Measurements from ENCODE around the gene UTP4. TPM values are rescaled to one million over a fixed set of nuclear protein-coding genes. Genes with fewer than 3 reads are reported as not detected.

The UTP4 gene
- total RNA-seq, 4 donors from 2014 or later = 25.1 to 41.7 (median 34.8) TPM

DNA sequence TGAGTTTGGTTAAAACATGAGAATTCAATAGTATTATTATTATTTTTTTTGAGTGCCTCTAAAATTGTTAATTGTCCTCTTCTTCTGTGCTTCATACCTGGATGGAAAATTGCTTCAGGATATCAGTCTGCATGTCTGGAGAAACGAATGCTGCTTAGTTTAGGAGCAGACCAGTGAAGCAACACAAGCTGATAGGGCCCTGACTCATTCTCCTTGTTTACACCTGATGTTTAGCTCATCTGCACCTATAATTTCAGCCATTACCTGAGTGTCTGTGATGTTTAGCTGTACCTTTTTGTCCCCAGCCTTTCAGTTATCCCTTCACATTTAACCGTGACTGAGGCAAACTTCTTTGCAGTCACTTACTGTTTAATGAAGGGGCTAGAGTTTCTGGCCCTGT, 69.3 kb downstream of the UTP4 start:
- Histone ChIP-seq H3K27ac (no peak overlapping the region), H3K27me3 (no peaks in the 10 kb centered on the region), H3K36me3 (no peaks in the 10 kb centered on the region), H3K4me3 (no peak overlapping the region), H3K9me3 (no peaks in the 10 kb centered on the region), H3K4me1 (peaks cover 52% of the 10 kb centered on the region)
- WGBS = 40% methylated on average over 2 of the region's 2 CpGs
- no peak for DNase-seq (ENCODE audit: low spot score in 2 of 2)
- TF ChIP-seq POLR2A (IDR thresholded peaks at IDR 0.05) = no peak
- no peak for TF ChIP-seq POLR2AphosphoS5 (IDR thresholded peaks at IDR 0.05)
- TF ChIP-seq EP300 (IDR thresholded peaks at IDR 0.05) = no peak
- TF ChIP-seq, protein P1, sequence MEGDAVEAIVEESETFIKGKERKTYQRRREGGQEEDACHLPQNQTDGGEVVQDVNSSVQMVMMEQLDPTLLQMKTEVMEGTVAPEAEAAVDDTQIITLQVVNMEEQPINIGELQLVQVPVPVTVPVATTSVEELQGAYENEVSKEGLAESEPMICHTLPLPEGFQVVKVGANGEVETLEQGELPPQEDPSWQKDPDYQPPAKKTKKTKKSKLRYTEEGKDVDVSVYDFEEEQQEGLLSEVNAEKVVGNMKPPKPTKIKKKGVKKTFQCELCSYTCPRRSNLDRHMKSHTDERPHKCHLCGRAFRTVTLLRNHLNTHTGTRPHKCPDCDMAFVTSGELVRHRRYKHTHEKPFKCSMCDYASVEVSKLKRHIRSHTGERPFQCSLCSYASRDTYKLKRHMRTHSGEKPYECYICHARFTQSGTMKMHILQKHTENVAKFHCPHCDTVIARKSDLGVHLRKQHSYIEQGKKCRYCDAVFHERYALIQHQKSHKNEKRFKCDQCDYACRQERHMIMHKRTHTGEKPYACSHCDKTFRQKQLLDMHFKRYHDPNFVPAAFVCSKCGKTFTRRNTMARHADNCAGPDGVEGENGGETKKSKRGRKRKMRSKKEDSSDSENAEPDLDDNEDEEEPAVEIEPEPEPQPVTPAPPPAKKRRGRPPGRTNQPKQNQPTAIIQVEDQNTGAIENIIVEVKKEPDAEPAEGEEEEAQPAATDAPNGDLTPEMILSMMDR (IDR thresholded peaks at IDR 0.05) = no peak

- Histone ChIP-seq H3K4me1 (peaks cover 44% of the 10 kb centered on the region), H3K27ac (no peak overlapping the region), H3K9me3 (no peaks in the 10 kb centered on the region), H3K27me3 (no peaks in the 10 kb centered on the region), H3K36me3 (no peaks in the 10 kb centered on the region), H3K4me3 (no peak overlapping the region)
- TF ChIP-seq POLR2AphosphoS5 (IDR thresholded peaks at IDR 0.05) (no peak), POLR2A (IDR thresholded peaks at IDR 0.05) (no peak), EP300 (IDR thresholded peaks at IDR 0.05) (no peak)
- TF ChIP-seq, protein P1 (IDR thresholded peaks at IDR 0.05) = no peak
- DNase-seq (ENCODE audit: low spot score in 2 of 2) = no peak
These were observed 71.7 kb downstream of the UTP4 start for GRCh38 chr16:69204172-69204571.

DNA sequence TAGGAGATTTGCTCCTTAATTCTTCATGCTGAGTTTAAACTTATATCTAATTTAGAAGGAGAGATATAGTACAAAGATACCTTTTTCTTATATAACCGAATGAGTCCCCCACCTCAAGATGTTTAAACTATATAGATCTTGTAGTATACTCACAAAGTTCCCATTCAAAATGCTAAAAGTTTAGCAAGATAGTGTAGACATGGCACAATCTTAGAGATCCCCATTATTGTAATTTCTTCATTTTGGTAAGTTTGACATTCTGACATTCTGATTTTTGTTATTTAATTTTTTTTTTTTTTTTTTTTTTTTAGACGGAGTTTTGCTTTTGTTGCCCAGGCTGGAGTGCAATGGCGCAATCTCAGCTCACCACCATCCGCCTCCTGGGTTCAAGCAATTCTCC, 77.3 kb downstream of the UTP4 start:
- no peaks in the 10 kb centered on the region for H3K27me3 ChIP-seq
- peaks cover 13% of the 10 kb centered on the region for H3K4me1 ChIP-seq
- H3K4me3 ChIP-seq = no peak overlapping the region
- H3K9me3 ChIP-seq = no peaks in the 10 kb centered on the region
- 91% methylated on average over 4 of the region's 4 CpGs for WGBS
- H3K27ac ChIP-seq = no peak overlapping the region
- no peaks in the 10 kb centered on the region for H3K36me3 ChIP-seq
- TF ChIP-seq EP300 (IDR thresholded peaks at IDR 0.05) (no peak), POLR2A (IDR thresholded peaks at IDR 0.05) (no peak), POLR2AphosphoS5 (IDR thresholded peaks at IDR 0.05) (no peak)
- TF ChIP-seq, protein P1 (IDR thresholded peaks at IDR 0.05) = no peak
- no peak for DNase-seq (ENCODE audit: low spot score in 2 of 2)

DNA sequence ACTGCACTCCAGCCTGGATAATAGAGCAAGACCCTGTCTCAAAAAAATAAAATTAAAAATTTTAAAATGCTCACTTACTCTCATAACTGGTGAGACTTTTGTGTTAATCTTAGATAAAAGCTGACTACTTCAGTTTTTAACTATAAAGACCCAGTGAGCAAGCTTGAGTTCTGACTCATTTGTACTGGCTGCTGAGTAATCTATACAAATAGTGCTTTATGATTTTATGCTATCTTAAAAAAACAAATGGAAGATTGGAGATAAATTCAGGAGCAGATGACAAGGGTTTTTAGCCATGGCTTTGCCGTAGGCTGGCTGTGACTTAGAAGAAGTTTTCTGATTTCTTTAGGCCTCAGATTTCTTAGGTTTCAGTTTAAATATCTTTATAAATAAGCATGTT, 85.0 kb downstream of the UTP4 start:
- Histone ChIP-seq H3K36me3 (no peaks in the 10 kb centered on the region), H3K4me1 (peaks cover 18% of the 10 kb centered on the region), H3K27ac (no peak overlapping the region), H3K27me3 (no peaks in the 10 kb centered on the region), H3K9me3 (no peaks in the 10 kb centered on the region), H3K4me3 (no peak overlapping the region)
- WGBS = 67% methylated on average over 1 of the region's 1 CpG
- TF ChIP-seq, protein P1 (IDR thresholded peaks at IDR 0.05) = no peak
- TF ChIP-seq EP300 (IDR thresholded peaks at IDR 0.05) (no peak), POLR2AphosphoS5 (IDR thresholded peaks at IDR 0.05) (no peak), POLR2A (IDR thresholded peaks at IDR 0.05) (no peak)
- no peak for DNase-seq (ENCODE audit: low spot score in 2 of 2)

Other genes with a start within 250 kb of the UTP4 start
- 10 to 100 TPM in 1 of 4 donors, 1 to 10 TPM in 3; 4.4 to 11.3 (median 7.1) TPM for gene HAS3, start 27.0 kb upstream of the UTP4 start, total RNA-seq
- 100 to 1,000 TPM in 1 of 4 donors, 10 to 100 TPM in 3; 76.9 to 128 (median 90.0) TPM for gene CHTF8, start 61 bp upstream of the UTP4 start, total RNA-seq
- 10 to 100 TPM; 35.8 to 81.6 (median 57.8) TPM for gene SNTB2, start 54.5 kb downstream of the UTP4 start, total RNA-seq
- gene VPS4A, start 178.7 kb downstream of the UTP4 start, total RNA-seq = 10 to 100 TPM; 32.5 to 46.6 (median 37.6) TPM
- 10 to 100 TPM; 12.2 to 25.4 (median 21.2) TPM for gene PDF, start 197.9 kb downstream of the UTP4 start, total RNA-seq
- gene COG8, start 206.9 kb downstream of the UTP4 start, total RNA-seq = 10 to 100 TPM; 45.3 to 70.4 (median 57.0) TPM
- 10 to 100 TPM in 3 of 4 donors, 1 to 10 TPM in 1; 9.8 to 24.0 (median 19.7) TPM for gene NIP7, start 207.1 kb downstream of the UTP4 start, total RNA-seq
- 1 to 10 TPM in 1 of 4 donors, under 1 TPM in 1, not detected in 2; 0.98 to 1.5 TPM for gene TMED6, start 219.1 kb downstream of the UTP4 start, total RNA-seq

Data from suprapubic skin (tissue), 4 donors.